NCI-H1105 (cell line): Measurements from ENCODE around the gene SH2B2.
A peak's percentile ranks its signal among the peaks of the same experiment; 100 is the strongest.

ENCODE experiments used
- DNase-seq: peaks from one replicate; lab custom pipeline; 2025; lab: John Stamatoyannopoulos, UW

Gene SH2B2

DNA sequence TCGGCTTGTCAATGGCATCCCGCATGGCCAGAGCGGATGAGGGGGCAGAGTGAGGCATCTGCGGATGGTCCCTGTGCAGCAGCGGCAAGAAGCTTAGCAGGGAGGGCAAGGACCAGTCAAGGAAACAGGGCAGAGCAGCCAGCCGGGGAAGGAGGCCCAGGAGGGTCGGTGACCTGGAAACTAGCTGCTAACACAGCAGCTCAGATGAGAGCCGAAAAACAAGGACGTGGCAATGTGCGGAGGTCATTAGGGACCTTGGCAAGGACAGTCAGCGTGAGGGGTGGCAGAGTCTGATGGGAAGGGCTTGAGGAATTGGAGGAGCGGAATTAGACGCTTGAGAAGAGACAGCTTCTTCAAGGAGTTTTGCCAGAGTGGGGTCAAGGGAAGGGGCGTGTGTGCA lies 20.1 kb upstream of the SH2B2 start:
- DNase-seq: no peak

DNA sequence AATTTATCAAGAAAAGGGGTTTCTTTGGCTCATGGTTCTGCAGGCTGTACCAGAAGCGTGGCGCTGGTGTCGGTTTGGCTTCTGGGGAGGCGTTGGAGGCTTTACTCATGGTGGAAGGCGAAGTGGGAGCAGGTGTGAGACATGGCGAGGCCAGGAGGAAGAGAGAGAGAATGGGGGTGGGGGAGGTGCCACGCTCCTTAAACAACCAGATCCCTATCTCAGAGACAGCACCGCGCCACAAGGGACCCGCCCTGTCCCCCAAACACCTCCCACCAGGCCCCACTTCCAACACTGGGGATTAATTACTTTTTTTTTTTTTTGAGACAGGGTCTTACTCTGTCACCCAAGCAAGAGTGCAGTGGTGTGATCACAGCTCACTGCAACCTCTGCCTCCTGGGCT lies 18.0 kb upstream of the SH2B2 start:
- DNase-seq: no peak

DNA sequence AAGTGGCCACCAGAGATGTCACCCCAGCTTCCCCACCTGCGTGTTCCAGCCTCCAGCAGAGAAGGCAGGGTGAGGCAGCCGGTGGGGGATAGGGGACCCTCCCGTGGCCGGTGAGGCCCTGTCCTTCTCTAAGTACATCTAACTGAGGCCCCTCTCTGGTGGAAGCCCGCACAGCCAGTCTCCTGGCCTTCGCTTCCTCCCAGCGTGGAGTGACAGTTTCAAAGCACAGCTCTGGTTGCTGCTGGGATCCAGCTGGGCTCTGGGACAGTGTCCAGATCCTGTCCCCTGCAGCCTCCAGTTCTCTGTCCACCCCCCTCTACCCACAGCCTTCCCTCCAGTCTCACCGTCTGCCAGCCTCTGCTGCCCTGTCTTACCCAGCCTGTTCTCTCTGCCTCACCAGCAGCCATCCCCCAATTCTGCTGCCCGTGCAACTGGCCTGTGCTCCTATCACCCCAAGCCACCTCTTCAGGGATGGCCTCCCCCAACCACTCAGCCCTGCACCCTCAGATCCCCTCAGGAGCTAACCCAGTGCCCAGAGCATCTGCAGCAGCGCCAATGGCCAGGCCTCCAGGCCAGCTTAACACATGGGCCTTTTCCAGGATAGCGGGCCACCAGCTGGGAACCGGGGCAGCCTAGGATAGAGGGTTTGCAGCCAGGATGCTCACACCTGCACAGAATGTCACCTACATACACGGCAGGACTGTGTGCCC lies 16.3 kb upstream of the SH2B2 start:
- no peak for DNase-seq

DNA sequence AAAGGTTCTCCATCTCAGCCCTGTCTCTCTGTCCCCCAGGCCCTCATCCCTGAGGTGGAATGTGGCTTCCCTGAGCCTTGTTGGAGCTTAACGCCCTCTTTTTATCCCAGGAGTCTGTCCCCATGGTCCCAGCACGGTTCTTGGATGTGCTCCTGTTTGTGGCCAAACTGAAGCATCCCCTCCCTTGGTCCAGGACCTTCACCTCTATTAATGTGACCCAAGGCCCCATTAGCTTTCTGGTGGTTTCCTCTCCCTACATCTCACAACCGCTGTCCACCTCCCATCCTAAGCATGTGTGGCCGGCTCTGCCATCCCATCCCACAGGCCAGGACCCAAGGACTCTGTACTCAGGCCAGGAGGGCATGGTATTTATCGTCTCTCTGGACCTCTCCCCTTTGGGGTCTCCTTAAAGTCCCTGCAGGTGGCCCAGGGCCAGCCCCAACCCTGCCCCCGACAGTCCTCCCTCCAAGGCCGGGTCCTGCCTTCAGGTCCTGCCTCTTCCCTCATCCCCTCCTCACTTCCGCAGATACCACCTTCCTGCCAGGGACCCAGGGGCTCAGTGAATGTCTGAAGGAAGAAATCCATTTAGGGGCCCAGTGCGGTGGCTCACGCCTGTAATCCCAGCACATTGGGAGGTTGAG lies 15.4 kb upstream of the SH2B2 start:
- no peak for DNase-seq

DNA sequence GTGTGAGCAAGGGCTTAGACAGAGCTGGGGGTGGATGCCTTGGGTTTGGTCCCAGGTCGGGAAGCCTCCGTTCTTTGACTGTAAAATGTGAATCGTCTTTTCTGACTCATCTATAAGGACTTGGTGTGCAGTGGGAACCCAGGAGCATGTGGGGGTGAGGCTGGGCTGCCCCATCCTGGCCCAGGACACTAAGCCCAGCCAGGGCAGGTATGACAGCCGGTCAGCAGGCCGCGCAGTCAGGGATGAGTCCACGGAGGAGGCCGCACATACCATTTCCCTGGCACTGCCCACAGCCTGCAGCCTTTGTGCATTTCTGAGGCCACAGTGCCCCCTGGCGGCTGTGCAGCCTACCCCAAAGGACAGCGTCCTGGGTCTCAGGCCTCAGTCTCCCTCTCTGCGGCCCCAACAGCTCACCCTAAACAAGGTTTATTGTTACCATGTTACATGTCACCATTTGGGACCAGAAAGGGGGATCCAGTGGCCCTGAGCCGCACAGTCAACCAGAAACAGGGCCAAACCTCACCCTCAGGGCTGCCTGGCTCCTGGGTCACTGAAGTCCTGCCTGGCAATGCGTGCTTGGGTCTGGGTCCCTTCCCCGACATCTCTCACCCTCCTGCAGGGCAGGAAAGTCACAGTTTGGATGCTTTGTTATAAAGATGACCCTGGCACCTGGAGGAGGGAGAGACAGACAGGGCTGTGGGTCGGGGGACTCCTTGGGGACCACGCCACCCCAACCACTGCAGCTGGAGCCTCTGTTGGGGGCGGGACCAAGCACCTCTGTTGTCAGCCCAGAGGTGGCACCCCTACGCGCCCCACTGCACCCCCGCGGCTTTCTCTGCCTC lies 14.4 kb upstream of the SH2B2 start:
- peak; percentile 37 for DNase-seq

DNA sequence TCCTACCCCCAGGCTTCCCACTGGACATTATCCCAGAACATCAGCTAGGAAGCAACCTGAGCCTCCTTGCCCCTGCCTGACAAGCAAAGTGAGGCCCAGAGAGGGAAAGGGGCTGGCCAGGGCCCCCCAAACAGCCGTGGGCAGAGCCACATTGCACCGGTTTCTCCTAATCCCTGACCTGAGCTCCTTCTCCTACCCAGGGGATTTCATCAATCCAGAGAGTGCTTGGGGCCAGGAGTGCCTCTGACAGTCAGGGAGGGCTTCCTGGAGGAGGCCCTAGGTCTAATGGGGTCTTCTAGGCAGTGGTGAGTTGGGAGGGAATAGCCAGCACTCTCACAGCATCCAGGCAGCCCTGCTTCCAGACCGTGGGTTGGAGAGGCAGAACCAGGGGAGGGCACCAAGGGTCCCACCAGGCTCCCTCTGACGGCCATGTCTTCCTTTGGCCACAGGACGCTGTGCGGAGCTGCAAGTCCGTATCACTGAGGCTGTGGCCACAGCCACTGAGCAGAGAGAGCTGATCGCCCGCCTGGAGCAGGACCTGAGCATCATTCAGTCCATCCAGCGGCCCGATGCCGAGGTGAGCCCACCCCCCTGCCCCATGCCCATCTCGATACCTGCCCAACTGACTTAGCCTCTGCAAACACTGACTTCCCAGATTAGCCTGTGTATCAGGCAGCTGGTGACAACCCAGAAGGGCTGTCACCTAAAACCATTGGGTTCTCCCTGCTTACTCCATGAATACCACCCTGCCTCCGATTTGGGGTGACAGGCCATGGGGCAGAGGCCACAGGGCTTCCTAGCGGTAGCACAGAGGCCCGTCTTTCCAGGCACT lies 13.5 kb upstream of the SH2B2 start:
- DNase-seq: no peak

DNA sequence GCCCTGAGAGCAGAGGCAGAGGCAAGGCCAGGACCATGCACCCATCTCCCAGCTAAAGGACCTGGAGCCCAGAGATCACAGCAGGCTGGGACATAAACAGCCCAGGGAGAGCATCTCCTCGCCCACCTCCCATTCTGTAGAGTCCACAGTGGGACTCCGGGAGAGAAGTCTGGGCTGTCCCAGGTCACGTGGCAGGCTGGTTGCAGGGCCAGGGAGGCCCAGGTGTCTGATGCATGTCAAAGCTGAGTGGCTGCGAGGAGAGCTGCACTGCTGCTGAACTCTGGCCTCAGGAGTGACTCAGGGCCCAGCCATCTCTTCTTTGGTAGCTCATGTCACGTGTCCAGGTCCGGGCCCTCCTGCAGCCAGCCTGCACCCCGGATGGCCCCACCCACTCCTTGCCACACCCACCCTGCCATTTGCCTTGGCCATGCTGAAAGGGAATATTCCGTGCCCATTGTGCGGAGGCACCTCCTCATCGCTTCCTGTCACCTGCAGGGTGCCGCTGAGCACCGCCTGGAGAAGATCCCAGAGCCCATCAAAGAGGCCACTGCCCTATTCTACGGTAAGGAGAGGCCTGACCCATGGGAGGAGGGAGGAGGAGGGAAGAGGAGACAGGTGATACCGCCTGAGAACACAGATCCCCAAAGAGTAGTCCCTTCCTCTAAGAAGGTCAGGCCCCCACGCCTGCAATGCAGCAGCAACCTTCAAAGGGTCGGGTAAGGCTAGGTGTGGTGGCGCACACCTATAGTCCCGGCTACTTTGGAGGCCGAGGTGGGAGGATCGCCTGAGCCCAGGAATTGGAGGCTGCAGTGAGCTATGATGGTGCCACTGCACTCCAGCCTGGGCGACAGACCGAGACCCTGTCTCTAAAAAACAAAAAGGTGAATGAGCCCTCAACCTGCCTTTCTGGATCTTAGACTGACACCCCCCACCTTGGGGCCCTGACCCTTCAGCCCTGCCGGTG lies 12.6 kb upstream of the SH2B2 start:
- no peak for DNase-seq

DNA sequence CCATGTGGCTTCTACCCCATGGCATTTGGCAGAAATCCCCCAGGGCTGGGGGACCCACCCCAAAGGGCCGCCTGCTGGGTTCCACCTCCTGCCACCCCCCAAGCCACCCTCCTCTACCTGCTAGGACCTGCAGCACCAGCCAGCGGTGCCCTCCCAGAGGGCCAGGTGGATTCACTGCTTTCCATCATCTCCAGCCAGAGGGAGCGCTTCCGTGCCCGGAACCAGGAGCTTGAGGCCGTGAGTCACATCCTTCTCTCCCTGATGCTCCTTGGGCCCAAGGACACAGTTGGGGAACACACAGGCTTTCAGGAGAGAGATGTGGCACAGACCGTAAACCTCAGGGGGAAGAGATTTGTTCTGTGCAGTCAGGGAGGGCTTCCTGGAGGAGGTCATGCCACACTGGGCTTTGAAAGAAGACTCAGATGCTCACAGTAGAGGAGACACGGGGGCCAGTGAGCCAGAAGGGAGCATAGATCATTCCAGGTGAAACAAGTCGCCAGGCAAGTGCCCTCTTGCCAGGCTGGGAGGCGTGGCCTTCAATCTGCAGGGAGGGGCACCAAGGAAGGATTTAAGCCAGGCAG lies 11.5 kb upstream of the SH2B2 start:
- no peak for DNase-seq

DNA sequence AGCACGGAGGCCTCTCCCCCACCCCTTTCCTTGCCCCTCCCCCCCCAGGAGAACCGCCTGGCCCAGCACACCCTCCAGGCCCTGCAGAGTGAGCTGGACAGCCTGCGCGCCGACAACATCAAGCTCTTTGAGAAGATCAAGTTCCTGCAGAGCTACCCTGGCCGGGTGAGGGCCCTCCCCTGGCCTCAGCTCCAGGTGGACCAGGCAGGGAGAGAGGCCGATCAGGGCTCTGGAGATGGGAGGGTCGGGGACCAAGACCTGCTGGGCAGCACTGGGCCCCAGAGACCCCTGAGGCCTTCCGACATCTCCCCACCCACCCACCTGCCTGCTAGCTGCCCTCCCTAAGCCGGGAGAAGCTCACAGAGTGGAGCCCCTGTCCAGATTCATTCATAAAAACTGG lies 8.8 kb upstream of the SH2B2 start:
- DNase-seq: no peak

DNA sequence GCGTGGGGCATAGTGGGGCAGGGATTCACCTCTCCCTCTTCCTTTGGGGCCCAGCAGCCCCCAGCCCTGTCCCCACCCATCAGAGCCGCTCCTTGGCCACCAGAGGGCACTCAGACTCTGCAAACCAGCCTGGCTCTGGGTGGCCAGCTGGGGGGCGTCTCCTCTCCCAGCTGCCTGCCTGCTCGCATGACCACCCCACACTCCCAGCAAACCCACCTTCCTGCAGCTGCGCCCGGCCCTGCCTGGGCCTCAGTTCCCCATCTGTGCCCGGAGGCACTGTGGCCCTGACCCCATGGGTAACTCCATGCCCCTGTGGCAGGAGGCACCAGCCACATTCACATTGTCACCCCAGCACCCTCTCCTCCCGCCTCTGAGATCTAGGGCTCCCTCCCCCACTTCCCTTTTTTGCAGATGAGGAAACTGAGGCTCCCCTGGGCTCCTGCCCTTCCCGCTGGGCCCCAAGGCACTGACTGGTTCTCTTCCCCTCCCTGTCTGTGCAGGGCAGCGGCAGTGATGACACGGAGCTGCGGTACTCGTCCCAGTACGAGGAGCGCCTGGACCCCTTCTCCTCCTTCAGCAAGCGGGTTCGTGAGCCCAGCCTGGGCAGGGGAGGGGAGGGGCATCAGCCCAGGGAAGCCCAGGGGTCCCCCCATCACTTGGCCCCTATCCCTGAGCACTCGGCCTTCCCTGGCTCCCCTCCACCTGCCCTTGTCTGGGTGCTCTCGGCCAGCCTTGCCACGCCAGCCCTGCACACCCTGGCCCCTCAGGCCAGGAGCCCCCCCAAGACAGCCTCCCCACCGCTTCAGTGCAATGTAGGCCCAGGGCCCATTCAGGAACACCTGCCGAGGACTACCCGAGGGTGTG lies 6.9 kb upstream of the SH2B2 start:
- DNase-seq: peak; percentile 54

DNA sequence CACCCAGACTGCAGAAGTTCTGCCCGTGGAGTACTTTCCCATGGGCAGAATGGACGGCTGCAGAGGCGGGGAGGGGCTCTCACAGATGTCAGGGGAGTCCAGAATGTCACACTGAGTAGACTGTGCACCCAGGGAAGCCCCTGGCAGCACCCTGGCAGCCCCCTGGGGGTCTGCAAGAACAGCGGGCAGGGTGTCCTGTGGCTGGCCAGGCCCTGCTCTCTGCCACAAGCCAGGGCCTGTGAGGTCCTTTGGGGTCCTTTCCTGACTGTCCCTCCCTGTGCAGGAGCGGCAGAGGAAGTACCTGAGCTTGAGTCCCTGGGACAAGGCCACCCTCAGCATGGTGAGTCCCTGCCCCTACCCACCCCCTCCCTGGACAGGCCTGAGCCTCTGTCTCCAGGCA lies 6.1 kb upstream of the SH2B2 start:
- no peak for DNase-seq

DNA sequence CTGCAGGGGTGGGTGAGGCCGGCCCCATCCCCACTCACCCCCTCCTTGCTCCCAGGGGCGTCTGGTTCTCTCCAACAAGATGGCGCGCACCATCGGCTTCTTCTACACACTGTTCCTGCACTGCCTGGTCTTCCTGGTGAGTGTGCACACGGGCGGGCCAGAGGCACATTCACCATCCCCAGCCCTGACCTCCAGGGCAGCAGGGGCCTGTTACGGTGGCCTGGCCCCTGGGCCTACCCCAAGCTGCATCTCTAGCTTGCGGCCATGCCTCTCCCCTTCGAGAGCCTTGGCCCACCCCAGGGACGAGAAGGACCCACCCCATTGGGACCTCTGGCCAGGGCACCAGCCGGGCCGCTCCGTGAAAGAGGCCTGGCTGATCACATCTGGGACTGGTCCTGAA lies 4.9 kb upstream of the SH2B2 start:
- no peak for DNase-seq

DNA sequence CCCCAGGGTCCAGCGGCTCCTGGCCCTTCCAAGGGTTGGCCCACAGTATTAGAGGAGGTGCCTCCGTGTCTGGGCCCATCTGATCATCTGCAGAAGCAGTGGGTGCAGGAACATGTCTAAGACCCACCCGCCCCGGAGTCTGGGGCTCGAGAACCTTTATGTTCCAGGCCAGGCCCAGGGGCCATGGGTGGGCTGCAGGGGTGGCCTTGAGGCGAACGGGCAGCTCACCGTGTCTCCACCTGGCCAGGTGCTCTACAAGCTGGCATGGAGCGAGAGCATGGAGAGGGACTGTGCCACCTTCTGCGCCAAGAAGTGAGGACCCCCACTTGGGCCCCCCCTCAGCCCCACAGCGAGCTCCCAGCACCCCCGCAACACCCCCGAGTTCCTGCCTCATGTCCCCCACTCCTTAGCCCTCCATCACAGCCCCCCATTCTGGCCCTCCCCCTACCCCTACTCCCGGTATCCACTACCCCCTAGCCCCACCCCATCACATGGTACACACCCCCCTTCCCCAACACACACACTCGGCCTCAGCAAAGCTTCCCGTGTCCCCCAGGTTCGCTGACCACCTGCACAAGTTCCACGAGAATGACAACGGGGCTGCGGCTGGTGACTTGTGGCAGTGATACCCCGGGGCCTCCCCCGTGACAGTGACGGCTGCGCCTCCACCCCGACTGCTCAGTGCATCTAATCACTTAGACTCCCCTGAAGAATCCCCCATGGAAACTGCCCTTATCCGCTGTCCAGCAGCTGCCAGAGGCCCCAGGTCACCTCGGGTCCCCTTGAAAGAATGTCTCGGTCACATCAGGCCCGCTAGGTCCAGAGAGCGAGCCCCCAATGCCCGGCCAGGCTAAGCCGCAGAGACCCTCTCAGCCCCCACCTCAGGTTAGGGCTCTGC lies 4.0 kb upstream of the SH2B2 start:
- DNase-seq: no peak

DNA sequence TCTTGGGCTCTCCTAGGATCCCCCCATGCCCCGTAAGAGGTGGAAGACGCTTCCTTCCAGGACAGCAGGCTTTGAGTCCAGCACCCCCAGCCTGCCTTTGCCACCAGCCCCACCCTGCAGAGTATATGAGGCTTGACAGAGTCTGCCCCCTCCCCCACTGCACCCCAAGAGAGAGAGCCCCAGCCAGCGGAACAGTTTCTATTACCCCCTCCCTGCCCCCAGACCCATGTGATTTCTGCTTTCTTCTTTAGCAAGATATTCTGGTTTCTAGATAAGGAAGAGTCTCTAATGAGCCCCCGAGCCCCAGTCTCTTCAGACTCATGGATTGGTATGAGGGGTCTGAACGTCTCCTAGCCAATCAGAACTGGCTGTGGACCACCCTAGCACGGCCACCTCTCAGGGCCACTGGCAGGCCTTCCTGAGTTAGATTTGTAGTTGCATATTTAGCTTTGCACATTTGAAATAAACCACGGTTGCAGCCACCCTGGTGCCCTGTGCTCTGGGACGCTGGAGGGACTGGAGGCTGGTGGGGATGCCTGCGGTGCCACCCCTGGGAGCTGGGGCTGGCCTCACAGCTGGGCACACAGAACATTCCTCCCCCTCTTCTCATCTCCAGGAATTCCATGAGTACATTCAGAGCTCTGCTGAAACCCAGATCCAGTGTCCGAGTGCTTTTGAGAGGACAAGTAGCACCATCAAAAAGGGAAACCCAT lies 3.0 kb upstream of the SH2B2 start:
- DNase-seq: no peak

DNA sequence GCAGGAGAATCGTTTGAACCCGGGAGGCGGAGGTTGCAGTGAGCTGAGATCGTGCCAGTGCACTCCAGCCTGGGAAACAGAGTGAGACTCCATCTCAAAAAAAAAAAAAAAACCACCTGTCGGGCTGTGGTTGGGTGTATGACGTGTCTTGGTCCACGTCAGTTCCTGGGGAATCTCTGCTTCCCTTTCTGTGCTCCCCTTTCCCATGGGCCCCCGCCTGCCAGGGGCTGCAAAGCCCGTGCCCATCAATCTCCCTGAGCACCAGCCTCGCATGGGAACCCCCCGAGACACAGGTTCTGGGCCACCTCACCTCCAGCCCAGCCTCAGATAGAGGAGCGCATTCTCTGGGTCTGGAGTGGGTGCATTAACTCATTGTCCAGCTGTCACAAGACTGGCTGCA lies 2.3 kb upstream of the SH2B2 start:
- no peak for DNase-seq

DNA sequence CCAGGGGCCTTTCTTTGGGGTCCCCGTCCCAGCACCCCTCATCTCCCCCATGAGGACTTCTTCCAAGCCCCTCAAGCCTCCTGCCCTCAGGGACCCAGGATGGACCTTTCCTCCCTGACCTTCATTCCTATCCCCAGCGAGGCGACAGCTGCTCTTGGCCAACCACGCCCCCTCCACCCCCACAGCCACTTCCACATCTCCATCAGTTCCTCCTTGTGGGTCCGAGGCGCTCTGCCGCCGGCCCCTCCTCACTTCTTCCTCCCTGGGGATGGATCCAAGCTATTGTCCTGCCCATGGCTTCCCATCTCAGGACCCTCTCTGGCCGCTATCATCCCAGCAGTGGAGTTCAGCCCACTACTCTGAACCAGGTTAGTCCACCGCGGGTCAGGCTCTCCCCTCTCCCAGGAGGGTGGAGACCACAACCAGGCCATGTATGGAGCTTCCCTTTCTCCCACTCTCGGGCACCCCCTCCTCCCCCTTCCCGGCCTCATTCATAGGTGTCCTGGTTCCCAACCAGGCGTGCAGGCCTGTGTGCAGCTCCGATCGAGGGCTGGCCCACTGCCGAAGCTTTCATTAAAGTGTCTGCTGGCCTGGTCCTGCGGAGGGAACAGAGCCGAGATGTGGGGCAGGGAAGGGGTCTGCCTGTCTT lies 1.7 kb upstream of the SH2B2 start:
- DNase-seq: no peak

DNA sequence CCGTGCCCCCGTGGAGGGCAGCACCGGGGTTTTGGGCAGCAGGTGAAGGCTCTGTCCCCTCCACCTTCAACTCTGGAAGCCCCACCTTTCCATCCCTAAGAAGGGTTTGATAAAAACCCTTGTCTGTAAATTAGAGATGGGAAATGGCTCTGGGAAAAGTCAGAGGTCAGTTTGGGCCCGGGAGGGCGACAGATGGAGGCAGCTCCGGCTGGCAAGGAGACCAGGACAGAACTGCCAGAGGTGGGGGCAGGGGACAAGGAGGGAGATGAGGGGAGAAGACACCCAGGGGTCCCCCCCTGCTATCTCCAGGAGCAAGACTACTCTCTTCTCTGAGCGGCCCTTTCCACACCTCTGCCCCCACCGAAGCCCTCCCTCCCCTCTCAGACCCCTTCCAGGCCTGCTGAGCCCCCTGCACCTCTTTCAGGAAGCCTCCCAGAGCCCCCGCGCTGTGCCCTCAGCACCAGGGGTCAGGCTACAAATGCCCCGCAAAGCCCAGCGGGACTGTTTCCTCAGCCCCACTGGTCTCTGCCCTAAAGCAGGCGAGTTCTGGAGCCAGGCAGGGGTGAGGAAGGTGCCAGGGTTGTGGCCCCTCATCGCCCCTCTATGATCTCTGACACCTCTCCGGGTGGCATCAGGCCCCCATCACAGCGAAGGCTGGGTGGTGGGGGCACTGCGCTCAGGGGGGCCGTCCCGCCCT lies 980 bp upstream of the SH2B2 start:
- DNase-seq: no peak
